HT1080 (cell line): ENCODE results near the gene SCCPDH. TPM values are rescaled to one million over a fixed set of nuclear protein-coding genes. Genes with fewer than 3 reads are reported as not detected.

Source experiments
- DNase-seq: peaks from one replicate; pipeline ENCODE4 v3.0.0-alpha.2; 2015; ENCODE audit warnings: low read depth
- total RNA-seq: library from RNA; depleted of rRNA; stranded (reverse); fragments of >200 nt; shearing (Covaris generic); gene quantifications from 2 replicates; pipeline ENCODE4 v1.2.3, GENCODE V29; 2014

The SCCPDH gene
- total RNA-seq, 1 experiment from 2014 or later = 30.8 TPM

GRCh38 chr1:246782120-246782900 is 58.1 kb downstream of the SCCPDH start:
- DNase-seq = peak; percentile 92

- DNase-seq = peak; percentile 5
These were observed 60.6 kb downstream of the SCCPDH start for GRCh38 chr1:246784621-246785493.

GRCh38 chr1:246785494-246786111 is 61.4 kb downstream of the SCCPDH start:
- no peak for DNase-seq

GRCh38 chr1:246786606-246787238 is 62.5 kb downstream of the SCCPDH start:
- DNase-seq = no peak

- DNase-seq = no peak
These were observed 63.7 kb downstream of the SCCPDH start for GRCh38 chr1:246787781-246788513.

GRCh38 chr1:246788895-246789338 is 64.7 kb downstream of the SCCPDH start:
- no peak for DNase-seq

- DNase-seq = no peak
These were observed 65.5 kb downstream of the SCCPDH start for GRCh38 chr1:246789454-246790339.

GRCh38 chr1:246790364-246790763 is 66.2 kb downstream of the SCCPDH start:
- no peak for DNase-seq

GRCh38 chr1:246790833-246791232 is 66.6 kb downstream of the SCCPDH start:
- DNase-seq = no peak

GRCh38 chr1:246791303-246791918 is 67.2 kb downstream of the SCCPDH start:
- no peak for DNase-seq

GRCh38 chr1:246792603-246793002 is 68.4 kb downstream of the SCCPDH start:
- DNase-seq = no peak

- no peak for DNase-seq
These were observed 69.2 kb downstream of the SCCPDH start for GRCh38 chr1:246793356-246793896.

GRCh38 chr1:246794048-246794827 is 70.0 kb downstream of the SCCPDH start:
- no peak for DNase-seq

- peak; percentile 13 for DNase-seq
These were observed 70.8 kb downstream of the SCCPDH start for GRCh38 chr1:246794828-246795671.

- no peak for DNase-seq
These were observed 71.9 kb downstream of the SCCPDH start for GRCh38 chr1:246795906-246796694.

- no peak for DNase-seq
These were observed 72.9 kb downstream of the SCCPDH start for GRCh38 chr1:246797157-246797556.
